ENCODE measurements around the gene SLF1.

The SLF1 gene

GRCh38 chr5:94709277-94709676 lies 90.8 kb downstream of the SLF1 start:
- Histone ChIP-seq H3K4me3 (ENCODE audit: low read depth in 1 of 2, low read length in 1 of 2) (no peak overlapping the region), H3K27me3 (no peaks in the 10 kb centered on the region), H3K4me1 (ENCODE audit: control insufficient read depth in 1 of 2, insufficient read depth in 1 of 2, low read depth in 1 of 2, low read length in 1 of 2) (peaks cover 0 to 2% of the 10 kb centered on the region in 2 experiments), H3K27ac (no peak overlapping the region), H3K9me3 (no peaks in the 10 kb centered on the region), H3K36me3 (peaks cover 53% of the 10 kb centered on the region)
- no peak for TF ChIP-seq CTCF (IDR thresholded peaks at IDR 0.05)

GRCh38 chr5:94711785-94712184 lies 93.3 kb downstream of the SLF1 start:
- Histone ChIP-seq H3K27ac (no peak overlapping the region), H3K36me3 (peaks cover 40% of the 10 kb centered on the region)

GRCh38 chr5:94715768-94716167 lies 97.3 kb downstream of the SLF1 start:
- Histone ChIP-seq H3K9me3 (no peaks in the 10 kb centered on the region), H3K36me3 (peaks cover 6% of the 10 kb centered on the region), H3K4me3 (ENCODE audit: low read depth in 1 of 2, low read length in 1 of 2) (no peak overlapping the region), H3K27ac (peak overlapping the region; percentile 3), H3K4me1 (ENCODE audit: control insufficient read depth in 1 of 2, insufficient read depth in 1 of 2, low read depth in 1 of 2, low read length in 1 of 2) (peaks cover 13 to 17% of the 10 kb centered on the region in 2 experiments), H3K27me3 (no peaks in the 10 kb centered on the region)
- TF ChIP-seq CTCF (IDR thresholded peaks at IDR 0.05) = no peak

More at GRCh38 chr5:94711785-94712184, 93.3 kb downstream of the SLF1 start:
- peaks cover 13 to 17% of the 10 kb centered on the region in 2 experiments for H3K4me1 ChIP-seq (ENCODE audit: control insufficient read depth in 1 of 2, insufficient read depth in 1 of 2, low read depth in 1 of 2, low read length in 1 of 2)
- no peak for TF ChIP-seq CTCF (IDR thresholded peaks at IDR 0.05)
- no peaks in the 10 kb centered on the region for H3K9me3 ChIP-seq
- no peak overlapping the region for H3K4me3 ChIP-seq (ENCODE audit: low read depth in 1 of 2, low read length in 1 of 2)
- no peaks in the 10 kb centered on the region for H3K27me3 ChIP-seq

DNA sequence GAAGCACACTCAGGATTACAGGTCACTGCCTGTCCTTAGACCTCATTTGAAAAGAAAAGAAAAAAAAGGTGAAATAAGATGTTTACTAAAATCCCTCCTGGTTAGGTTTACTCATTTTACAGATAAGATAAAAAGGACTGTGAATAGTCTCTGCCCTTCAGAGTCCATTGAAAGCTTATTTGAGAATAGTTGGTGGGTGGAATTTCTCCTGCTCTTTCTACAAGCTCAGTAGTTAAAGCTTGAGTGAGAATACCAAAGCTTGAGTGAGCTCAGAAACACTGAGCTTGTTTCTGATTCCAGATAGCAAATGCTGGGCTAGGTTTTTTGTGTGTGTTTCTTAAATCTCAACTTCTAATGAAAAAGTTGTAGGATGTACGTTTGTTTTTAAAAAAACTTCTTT lies 106.7 kb downstream of the SLF1 start:
- no peak for TF ChIP-seq CTCF (IDR thresholded peaks at IDR 0.05)
- Histone ChIP-seq H3K9me3 (no peaks in the 10 kb centered on the region), H3K27me3 (no peaks in the 10 kb centered on the region), H3K36me3 (peaks cover under 1% of the 10 kb centered on the region), H3K4me1 (ENCODE audit: control insufficient read depth in 1 of 2, insufficient read depth in 1 of 2, low read depth in 1 of 2, low read length in 1 of 2) (no peaks in the 10 kb centered on the region), H3K27ac (no peak overlapping the region), H3K4me3 (ENCODE audit: low read depth in 1 of 2, low read length in 1 of 2) (no peak overlapping the region)

DNA sequence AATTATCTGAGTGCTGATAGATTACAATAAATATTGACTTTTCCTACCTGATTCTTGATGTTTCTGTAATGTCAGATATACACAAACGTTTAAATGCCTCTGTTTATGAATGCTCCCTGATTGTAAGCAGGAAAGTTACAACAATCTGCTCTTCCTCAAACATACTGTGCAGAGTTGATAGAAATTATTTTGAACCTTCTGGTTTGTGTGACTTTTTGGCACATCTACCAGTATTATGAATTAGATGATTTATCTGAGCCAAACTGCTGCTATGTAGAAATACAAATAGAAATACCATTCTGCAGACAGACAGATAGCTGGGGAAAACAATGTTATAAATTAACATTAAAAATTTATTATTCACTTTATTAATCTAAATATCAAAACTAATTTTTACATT lies 113.0 kb downstream of the SLF1 start:
- no peak for TF ChIP-seq CTCF (IDR thresholded peaks at IDR 0.05)
- no peak overlapping the region for H3K4me3 ChIP-seq (ENCODE audit: low read depth in 1 of 2, low read length in 1 of 2)
- no peaks in the 10 kb centered on the region for H3K9me3 ChIP-seq
- H3K27ac ChIP-seq = no peak overlapping the region
- H3K4me1 ChIP-seq (ENCODE audit: control insufficient read depth in 1 of 2, insufficient read depth in 1 of 2, low read depth in 1 of 2, low read length in 1 of 2) = no peaks in the 10 kb centered on the region
- peaks cover 6% of the 10 kb centered on the region for H3K36me3 ChIP-seq
- H3K27me3 ChIP-seq = no peaks in the 10 kb centered on the region

- H3K9me3 ChIP-seq = no peaks in the 10 kb centered on the region
- H3K4me1 ChIP-seq (ENCODE audit: control insufficient read depth in 1 of 2, insufficient read depth in 1 of 2, low read depth in 1 of 2, low read length in 1 of 2) = no peaks in the 10 kb centered on the region
- no peak overlapping the region for H3K27ac ChIP-seq
- H3K36me3 ChIP-seq = peaks cover 7% of the 10 kb centered on the region
- H3K27me3 ChIP-seq = no peaks in the 10 kb centered on the region
- TF ChIP-seq CTCF (IDR thresholded peaks at IDR 0.05) = no peak
- H3K4me3 ChIP-seq (ENCODE audit: low read depth in 1 of 2, low read length in 1 of 2) = no peak overlapping the region
Observed at GRCh38 chr5:94736498-94736897, 118.0 kb downstream of the SLF1 start.
